Measurements from ENCODE around the gene STK35.

DNA sequence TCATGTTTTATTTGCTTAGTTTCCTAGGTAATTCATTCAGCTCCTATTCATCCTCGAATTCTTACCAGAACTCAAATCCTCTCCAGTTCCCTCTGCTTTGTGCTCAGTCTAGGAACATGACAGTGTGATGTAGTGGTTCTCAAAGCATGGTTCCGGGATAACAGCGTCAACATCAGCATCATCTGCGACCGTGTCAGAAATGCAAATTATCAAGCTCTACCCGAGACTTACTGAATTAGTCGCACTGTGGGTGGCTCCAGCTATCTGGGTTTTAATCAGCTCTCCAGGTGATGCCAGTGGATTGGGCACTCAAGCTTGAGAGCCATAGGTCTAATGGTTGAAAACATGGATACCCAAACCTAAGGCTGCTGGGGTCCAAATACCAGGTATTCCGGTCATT, 7.7 kb upstream of the STK35 start:
- TF ChIP-seq, protein P1, sequence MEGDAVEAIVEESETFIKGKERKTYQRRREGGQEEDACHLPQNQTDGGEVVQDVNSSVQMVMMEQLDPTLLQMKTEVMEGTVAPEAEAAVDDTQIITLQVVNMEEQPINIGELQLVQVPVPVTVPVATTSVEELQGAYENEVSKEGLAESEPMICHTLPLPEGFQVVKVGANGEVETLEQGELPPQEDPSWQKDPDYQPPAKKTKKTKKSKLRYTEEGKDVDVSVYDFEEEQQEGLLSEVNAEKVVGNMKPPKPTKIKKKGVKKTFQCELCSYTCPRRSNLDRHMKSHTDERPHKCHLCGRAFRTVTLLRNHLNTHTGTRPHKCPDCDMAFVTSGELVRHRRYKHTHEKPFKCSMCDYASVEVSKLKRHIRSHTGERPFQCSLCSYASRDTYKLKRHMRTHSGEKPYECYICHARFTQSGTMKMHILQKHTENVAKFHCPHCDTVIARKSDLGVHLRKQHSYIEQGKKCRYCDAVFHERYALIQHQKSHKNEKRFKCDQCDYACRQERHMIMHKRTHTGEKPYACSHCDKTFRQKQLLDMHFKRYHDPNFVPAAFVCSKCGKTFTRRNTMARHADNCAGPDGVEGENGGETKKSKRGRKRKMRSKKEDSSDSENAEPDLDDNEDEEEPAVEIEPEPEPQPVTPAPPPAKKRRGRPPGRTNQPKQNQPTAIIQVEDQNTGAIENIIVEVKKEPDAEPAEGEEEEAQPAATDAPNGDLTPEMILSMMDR (IDR thresholded peaks at IDR 0.05) = no peak
- TF ChIP-seq ZFX (IDR thresholded peaks at IDR 0.05; ENCODE audit: borderline replicate concordance) = no peak
